ENCODE results near the gene VPS45.
A peak's percentile ranks its signal among the peaks of the same experiment; 100 is the strongest.

The VPS45 gene

DNA sequence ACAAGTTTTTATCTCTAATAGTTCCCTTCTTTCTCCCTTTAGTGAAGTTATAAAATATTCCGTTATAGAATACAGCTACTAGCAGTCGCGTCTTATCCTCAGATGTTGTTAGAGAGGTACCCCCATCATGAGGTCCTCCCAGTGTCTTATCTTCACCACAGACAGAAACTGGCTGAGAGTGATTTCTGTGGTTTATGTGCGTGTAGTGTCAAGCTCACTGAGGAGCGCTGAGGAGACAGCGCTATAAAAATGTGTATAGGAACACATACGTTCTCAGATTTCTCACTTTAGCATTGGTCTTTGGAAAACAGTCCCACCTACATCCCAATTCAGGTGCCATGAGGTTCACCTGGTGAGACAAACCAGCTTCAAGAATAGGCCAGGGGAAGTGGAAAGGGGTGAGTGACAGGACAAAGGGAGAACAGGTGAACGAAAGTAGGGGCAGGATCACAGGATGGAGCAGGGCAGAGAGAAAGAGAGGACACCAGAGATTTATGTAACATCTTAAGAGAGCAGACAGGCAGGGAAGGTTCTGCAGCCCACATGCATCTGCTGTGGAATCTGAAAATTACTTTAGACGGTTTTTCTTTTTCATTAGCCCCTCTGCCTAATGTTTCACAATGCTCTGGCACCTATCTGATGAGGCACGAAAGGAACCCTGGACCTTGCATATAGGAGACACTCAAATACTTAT lies 79.4 kb downstream of the VPS45 start:
- H3K4me3 ChIP-seq (ENCODE audit: low read depth, low read length): no peak overlapping the region
- no peak overlapping the region for H3K27ac ChIP-seq (ENCODE audit: extremely low read depth, low read depth, low read length)
- peaks cover 3% of the 10 kb centered on the region; the same call in 1 of the 2 replicates for H3K4me1 ChIP-seq (ENCODE audit: control insufficient read depth, insufficient read depth, low read length)
- TF ChIP-seq PRDM1 (tag by site-specific recombination; IDR thresholded peaks at IDR 0.05): peak; percentile 27; the same call in 1 of the 2 replicates
- TF ChIP-seq ZNF138 (tag by site-specific recombination; IDR thresholded peaks at IDR 0.05; ENCODE audit: borderline replicate concordance): no peak
- TF ChIP-seq ZNF366 (tag by site-specific recombination; conservative IDR thresholded peaks at IDR 0.05): 0 out of 2 replicates have a peak, but pooled peaks have one; percentile 16
- TF ChIP-seq ZNF600 (tag by site-specific recombination; IDR thresholded peaks at IDR 0.05): peak; percentile 55
- ChIA-PET POLR2A (interaction anchor here (1.2 kb wide), 1 partner anchor 15 kb away, joined by 3 read pairs; no protein-coding TSS in a partner anchor), CTCF (interaction anchor here (0.7 to 1.4 kb wide), 3 partner anchors 16 to 136 kb away, joined by 3 to 4 read pairs (median 3); no protein-coding TSS in a partner anchor)
- no peaks in the 10 kb centered on the region for H3K9me3 ChIP-seq (ENCODE audit: control insufficient read depth, insufficient read depth, low read depth, low read length)
- H3K36me3 ChIP-seq (ENCODE audit: control insufficient read depth in 2 of 2, insufficient read depth in 1 of 2, low read length in 2 of 2): peaks cover 0 to 3% of the 10 kb centered on the region in 2 experiments; a peak in 2 of 3 replicates

DNA sequence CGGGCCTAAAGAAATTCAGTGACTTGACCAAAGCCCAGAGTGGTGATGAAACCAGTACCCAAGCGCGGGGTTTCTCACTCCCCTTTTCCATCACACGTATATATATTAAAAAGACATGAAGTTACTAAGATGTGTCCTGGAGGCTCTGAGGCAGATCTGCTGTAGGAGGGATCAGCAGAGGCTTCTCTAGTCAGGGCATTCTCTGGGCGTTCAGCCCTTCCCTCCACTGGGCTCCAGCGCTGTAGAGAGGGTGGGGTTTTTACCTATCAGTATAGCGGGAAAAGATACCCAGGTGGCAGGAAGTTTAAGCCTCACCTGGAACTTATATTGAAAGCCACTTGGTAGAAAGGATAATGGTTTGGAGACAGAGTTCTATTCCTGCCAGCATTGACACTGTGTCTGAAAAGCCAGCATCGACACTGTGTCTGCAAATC lies 81.3 kb downstream of the VPS45 start:
- peaks cover 0 to 16% of the 10 kb centered on the region in 2 experiments; a peak in 2 of 3 replicates for H3K36me3 ChIP-seq (ENCODE audit: control insufficient read depth in 2 of 2, insufficient read depth in 1 of 2, low read length in 2 of 2)
- TF ChIP-seq ZNF19 (tag by site-specific recombination; IDR thresholded peaks at IDR 0.05; ENCODE audit: low read depth): no peak
- TF ChIP-seq ZNF394 (tag by site-specific recombination; IDR thresholded peaks at IDR 0.05; ENCODE audit: borderline replicate concordance): peak; percentile 59; the same call in 1 of the 2 replicates
- ChIA-PET CTCF (no interaction called here), POLR2A (interaction anchor here (1.0 to 1.3 kb wide), 2 partner anchors 10 to 14 kb away, joined by 3 to 4 read pairs; no protein-coding TSS in a partner anchor)
- peak overlapping the region; percentile 61 for H3K4me3 ChIP-seq (ENCODE audit: low read depth, low read length)
- peaks cover 3% of the 10 kb centered on the region; the same call in 1 of the 2 replicates for H3K4me1 ChIP-seq (ENCODE audit: control insufficient read depth, insufficient read depth, low read length)
- H3K27ac ChIP-seq (ENCODE audit: extremely low read depth, low read depth, low read length): no peak overlapping the region
- no peaks in the 10 kb centered on the region for H3K9me3 ChIP-seq (ENCODE audit: control insufficient read depth, insufficient read depth, low read depth, low read length)

DNA sequence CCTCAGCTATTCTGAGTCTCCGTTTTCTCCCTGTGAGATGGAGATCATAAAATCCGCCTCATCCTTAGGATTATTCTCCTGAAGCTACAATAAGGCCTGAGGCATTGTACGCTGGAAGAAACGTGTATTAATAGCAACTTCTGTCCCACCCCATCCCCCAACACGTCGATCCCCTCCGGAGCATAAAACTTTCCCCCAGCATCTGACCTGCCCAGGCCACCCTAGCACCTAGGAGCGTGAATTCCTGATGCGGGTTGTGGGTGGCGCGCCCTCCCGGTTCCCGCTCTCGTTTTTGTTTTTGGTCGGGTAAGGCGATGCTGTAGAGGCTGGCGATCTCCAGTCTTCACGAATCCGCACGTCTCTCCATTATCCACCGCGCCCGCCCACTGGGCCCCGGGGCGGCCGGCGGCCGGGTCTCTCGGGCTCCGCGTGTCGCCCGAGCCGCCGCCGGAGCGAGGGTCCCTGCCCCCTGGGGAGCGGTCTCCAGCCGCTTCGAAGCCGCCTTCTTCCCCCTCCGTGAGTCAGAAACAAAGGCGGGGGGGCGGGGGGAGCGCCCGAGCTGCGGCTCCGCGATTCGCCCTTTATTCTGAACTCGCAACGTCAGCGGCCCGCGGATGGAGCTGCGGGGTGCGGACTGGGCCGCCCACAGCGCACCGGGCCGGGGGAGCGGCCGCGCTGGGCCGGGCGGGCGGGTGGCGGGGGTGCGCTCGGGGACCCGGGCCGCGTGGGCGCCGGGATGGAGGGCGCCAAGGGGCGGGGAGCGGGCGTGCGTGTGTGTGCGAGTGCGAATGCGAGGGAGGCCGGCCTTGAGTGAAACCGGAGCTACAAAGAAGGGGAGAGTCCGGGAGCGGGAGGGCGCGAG lies 81.9 kb downstream of the VPS45 start, which contains the start of gene PLEKHO1:
PLEKHO1 (plus strand) TSS at position 646 of the 862 bp plus-strand sequence. CDS start 342 bp downstream, outside the sequence.
- peaks cover 3% of the 10 kb centered on the region; the same call in 1 of the 2 replicates for H3K4me1 ChIP-seq (ENCODE audit: control insufficient read depth, insufficient read depth, low read length)
- TF ChIP-seq HOXC10 (CRISPR knock-in tag; IDR thresholded peaks at IDR 0.05) (0 out of 2 replicates have a peak, but pooled peaks have one; percentile 33), ZNF629 (tag by site-specific recombination; IDR thresholded peaks at IDR 0.05) (0 out of 2 replicates have a peak, but pooled peaks have one; percentile 20), ZBTB20 (tag by site-specific recombination; IDR thresholded peaks at IDR 0.05) (peak; percentile 55), ZBTB17 (tag by site-specific recombination; IDR thresholded peaks at IDR 0.05) (peak; percentile 78), ZNF174 (tag by site-specific recombination; IDR thresholded peaks at IDR 0.05) (no peak), ZNF561 (tag by site-specific recombination; IDR thresholded peaks at IDR 0.05; ENCODE audit: borderline replicate concordance) (no peak), SP7 (tag by site-specific recombination; IDR thresholded peaks at IDR 0.05) (0 out of 2 replicates have a peak, but pooled peaks have one; percentile 32), ZIC2 (tag by site-specific recombination; IDR thresholded peaks at IDR 0.05) (peak; percentile 66), ZSCAN30 (tag by site-specific recombination; IDR thresholded peaks at IDR 0.05) (peak; percentile 37; the same call in 1 of the 2 replicates), ZNF335 (tag by site-specific recombination; conservative IDR thresholded peaks at IDR 0.05) (peak; percentile 59), IKZF3 (tag by site-specific recombination; IDR thresholded peaks at IDR 0.05) (0 out of 2 replicates have a peak, but pooled peaks have one; percentile 17), EGR2 (tag by site-specific recombination; IDR thresholded peaks at IDR 0.05; ENCODE audit: low read depth) (peak; percentile 32), ZNF354C (tag by site-specific recombination; IDR thresholded peaks at IDR 0.05; ENCODE audit: borderline replicate concordance, low read depth) (no peak), ZNF184 (tag by site-specific recombination; IDR thresholded peaks at IDR 0.05) (0 out of 2 replicates have a peak, but pooled peaks have one; percentile 26)
- TF ChIP-seq, protein P1, sequence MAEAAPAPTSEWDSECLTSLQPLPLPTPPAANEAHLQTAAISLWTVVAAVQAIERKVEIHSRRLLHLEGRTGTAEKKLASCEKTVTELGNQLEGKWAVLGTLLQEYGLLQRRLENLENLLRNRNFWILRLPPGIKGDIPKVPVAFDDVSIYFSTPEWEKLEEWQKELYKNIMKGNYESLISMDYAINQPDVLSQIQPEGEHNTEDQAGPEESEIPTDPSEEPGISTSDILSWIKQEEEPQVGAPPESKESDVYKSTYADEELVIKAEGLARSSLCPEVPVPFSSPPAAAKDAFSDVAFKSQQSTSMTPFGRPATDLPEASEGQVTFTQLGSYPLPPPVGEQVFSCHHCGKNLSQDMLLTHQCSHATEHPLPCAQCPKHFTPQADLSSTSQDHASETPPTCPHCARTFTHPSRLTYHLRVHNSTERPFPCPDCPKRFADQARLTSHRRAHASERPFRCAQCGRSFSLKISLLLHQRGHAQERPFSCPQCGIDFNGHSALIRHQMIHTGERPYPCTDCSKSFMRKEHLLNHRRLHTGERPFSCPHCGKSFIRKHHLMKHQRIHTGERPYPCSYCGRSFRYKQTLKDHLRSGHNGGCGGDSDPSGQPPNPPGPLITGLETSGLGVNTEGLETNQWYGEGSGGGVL (tag by site-specific recombination; IDR thresholded peaks at IDR 0.05): peak; percentile 81
- TF ChIP-seq, protein P2, sequence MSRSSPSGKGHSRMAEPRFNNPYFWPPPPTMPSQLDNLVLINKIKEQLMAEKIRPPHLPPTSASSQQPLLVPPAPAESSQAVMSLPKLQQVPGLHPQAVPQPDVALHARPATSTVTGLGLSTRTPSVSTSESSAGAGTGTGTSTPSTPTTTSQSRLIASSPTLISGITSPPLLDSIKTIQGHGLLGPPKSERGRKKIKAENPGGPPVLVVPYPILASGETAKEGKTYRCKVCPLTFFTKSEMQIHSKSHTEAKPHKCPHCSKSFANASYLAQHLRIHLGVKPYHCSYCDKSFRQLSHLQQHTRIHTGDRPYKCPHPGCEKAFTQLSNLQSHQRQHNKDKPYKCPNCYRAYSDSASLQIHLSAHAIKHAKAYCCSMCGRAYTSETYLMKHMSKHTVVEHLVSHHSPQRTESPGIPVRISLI (tag by site-specific recombination; IDR thresholded peaks at IDR 0.05): no peak
- TF ChIP-seq, protein P3, sequence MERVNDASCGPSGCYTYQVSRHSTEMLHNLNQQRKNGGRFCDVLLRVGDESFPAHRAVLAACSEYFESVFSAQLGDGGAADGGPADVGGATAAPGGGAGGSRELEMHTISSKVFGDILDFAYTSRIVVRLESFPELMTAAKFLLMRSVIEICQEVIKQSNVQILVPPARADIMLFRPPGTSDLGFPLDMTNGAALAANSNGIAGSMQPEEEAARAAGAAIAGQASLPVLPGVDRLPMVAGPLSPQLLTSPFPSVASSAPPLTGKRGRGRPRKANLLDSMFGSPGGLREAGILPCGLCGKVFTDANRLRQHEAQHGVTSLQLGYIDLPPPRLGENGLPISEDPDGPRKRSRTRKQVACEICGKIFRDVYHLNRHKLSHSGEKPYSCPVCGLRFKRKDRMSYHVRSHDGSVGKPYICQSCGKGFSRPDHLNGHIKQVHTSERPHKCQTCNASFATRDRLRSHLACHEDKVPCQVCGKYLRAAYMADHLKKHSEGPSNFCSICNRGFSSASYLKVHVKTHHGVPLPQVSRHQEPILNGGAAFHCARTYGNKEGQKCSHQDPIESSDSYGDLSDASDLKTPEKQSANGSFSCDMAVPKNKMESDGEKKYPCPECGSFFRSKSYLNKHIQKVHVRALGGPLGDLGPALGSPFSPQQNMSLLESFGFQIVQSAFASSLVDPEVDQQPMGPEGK (tag by site-specific recombination; IDR thresholded peaks at IDR 0.05): peak; percentile 60; the same call in 1 of the 2 replicates

More for the DNA sequence above, 81.9 kb downstream of the VPS45 start, which contains the start of gene PLEKHO1:
- Histone ChIP-seq H3K27ac (ENCODE audit: extremely low read depth, low read depth, low read length) (peak within 1 kb of the TSS; percentile 62; the same call in 1 of the 2 replicates), H3K4me3 (ENCODE audit: low read depth, low read length) (peak within 1 kb of the TSS; percentile 61), H3K36me3 (ENCODE audit: control insufficient read depth in 2 of 2, insufficient read depth in 1 of 2, low read length in 2 of 2) (peaks cover 0 to 22% of the 10 kb centered on the region in 2 experiments; a peak in 2 of 3 replicates), H3K9me3 (ENCODE audit: control insufficient read depth, insufficient read depth, low read depth, low read length) (no peaks in the 10 kb centered on the region)
- CTCF ChIA-PET: interaction anchor here (1.0 kb wide), 1 partner anchor 16 kb away, joined by 5 read pairs; no protein-coding TSS in a partner anchor
- POLR2A ChIA-PET: interaction anchor here (0.5 to 1.3 kb wide), 5 partner anchors 8 to 232 kb away, joined by 3 to 4 read pairs (median 3); no protein-coding TSS in a partner anchor
